ENCODE measurements around the gene CHRM1. TPM values are rescaled to one million over a fixed set of nuclear protein-coding genes. Genes with fewer than 3 reads are reported as not detected.

Gene CHRM1
- total RNA-seq, 1 donor from 2014 or later = 4.7 TPM

DNA sequence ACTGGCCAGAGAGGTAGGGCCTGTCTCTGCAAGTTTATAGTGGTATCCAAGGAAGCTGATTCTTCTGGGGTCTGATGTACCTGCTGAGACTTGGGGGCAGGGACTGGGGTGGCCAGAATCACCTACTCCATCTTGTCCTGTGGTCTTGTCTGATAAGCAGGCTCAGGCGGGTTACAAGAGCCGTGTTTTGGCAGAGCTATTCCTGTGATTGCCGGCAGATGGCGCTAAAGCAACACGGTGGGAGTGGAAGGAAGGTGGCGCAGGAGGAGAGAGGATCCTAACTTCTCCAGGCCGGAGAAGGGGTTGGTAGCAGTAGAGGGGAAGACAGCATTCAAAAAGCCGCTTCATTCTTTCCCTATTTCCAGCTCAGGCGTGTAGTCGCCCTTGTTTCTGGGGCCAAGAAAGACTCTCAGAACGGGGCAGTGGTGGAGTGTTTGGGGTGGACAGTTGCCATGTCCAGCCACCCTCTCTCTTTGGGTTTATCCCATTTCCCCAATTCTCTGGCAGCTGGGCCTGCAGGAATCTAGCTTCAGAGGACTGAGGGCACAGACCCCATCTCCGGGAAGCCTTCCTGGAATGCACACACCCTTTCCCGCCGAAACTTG is 15.1 kb downstream of the CHRM1 start:
- Histone ChIP-seq H3K27me3 (no peaks in the 10 kb centered on the region), H3K9me3 (no peaks in the 10 kb centered on the region), H3K27ac (no peak overlapping the region), H3K4me3 (no peak overlapping the region), H3K36me3 (no peaks in the 10 kb centered on the region), H3K4me1 (peaks cover 20% of the 10 kb centered on the region)
- ATAC-seq (peak; percentile 86), DNase-seq (peak; percentile 84)
- TF ChIP-seq, protein P1, sequence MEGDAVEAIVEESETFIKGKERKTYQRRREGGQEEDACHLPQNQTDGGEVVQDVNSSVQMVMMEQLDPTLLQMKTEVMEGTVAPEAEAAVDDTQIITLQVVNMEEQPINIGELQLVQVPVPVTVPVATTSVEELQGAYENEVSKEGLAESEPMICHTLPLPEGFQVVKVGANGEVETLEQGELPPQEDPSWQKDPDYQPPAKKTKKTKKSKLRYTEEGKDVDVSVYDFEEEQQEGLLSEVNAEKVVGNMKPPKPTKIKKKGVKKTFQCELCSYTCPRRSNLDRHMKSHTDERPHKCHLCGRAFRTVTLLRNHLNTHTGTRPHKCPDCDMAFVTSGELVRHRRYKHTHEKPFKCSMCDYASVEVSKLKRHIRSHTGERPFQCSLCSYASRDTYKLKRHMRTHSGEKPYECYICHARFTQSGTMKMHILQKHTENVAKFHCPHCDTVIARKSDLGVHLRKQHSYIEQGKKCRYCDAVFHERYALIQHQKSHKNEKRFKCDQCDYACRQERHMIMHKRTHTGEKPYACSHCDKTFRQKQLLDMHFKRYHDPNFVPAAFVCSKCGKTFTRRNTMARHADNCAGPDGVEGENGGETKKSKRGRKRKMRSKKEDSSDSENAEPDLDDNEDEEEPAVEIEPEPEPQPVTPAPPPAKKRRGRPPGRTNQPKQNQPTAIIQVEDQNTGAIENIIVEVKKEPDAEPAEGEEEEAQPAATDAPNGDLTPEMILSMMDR (IDR thresholded peaks at IDR 0.05) = peak; percentile 98
- intact Hi-C loops (cut with DNase I) = loop anchor here (5.0 kb wide), 1 partner anchor 116 kb away; no protein-coding TSS in a partner anchor

DNA sequence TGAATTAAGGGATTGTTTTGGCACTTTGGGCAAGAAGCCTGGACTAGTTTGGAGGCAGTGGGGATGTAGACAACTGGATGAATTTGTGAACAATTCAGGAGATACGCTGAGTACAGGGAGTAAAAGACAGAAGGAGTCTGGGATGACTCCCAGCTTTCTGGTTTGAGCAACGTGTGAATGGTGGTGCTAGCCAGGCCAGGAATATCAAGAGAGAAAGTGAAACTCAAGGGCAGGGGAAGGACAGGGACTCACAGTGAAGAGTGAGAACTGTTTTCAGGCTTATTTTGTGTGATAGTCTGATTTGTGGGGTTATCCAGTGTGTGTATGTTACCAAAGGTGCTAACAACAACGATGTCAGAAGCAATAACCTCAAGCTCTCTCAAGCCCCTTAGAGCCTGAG is 15.9 kb downstream of the CHRM1 start:
- Histone ChIP-seq H3K36me3 (no peaks in the 10 kb centered on the region), H3K4me1 (peaks cover 20% of the 10 kb centered on the region), H3K27ac (no peak overlapping the region), H3K4me3 (no peak overlapping the region), H3K27me3 (no peaks in the 10 kb centered on the region), H3K9me3 (no peaks in the 10 kb centered on the region)
- no peak for DNase-seq
- no peak for ATAC-seq
- TF ChIP-seq, protein P1 (IDR thresholded peaks at IDR 0.05) = no peak
- intact Hi-C loops (cut with DNase I) = loop anchor here (5.0 kb wide), 1 partner anchor 117 kb away; no protein-coding TSS in a partner anchor

DNA sequence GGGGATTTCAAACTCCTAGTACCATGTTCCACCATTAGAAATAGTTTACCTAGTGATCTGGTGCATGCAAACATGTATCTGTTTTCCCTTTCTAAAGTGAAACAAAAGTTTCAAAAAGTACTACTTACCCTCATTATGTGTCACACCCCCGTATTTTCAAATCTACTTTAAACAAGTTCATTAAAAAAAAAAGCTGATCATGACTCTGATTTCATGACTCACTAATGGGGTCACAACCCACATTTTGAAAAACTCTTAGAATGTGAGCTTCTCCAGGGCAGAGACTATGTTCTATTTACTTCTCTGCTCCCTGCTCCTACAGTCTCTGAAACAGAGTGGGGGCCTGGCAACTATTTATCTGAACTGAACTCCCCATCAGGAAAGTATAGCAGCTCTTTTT is 18.2 kb downstream of the CHRM1 start:
- TF ChIP-seq, protein P1 (IDR thresholded peaks at IDR 0.05) = no peak
- intact Hi-C loops (cut with DNase I) = no loop called here
- DNase-seq (no peak), ATAC-seq (no peak)
- Histone ChIP-seq H3K9me3 (no peaks in the 10 kb centered on the region), H3K27ac (no peak overlapping the region), H3K36me3 (no peaks in the 10 kb centered on the region), H3K27me3 (no peaks in the 10 kb centered on the region), H3K4me1 (peaks cover 4% of the 10 kb centered on the region), H3K4me3 (no peak overlapping the region)

DNA sequence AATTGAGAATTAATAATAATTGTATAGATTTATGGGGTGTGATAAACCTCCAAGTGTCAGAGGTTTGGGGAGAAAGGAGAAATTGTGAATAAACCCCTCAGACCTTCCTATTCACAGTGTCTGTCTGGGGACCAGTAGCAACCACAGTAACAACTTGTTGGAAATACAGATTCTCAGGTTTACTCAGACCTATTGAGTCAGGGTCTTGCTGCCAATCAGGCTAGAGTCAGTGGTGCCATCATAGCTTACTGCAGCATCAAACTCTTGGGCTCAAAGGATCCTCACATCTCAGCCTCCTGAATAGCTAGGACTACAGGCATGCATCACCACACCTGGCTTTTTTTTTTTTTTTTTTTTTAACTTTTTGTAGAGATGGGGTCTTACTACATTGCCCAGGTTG is 23.1 kb downstream of the CHRM1 start:
- no peak for DNase-seq
- intact Hi-C loops (cut with DNase I) = no loop called here
- no peaks in the 10 kb centered on the region for H3K4me1 ChIP-seq
- TF ChIP-seq, protein P1 (IDR thresholded peaks at IDR 0.05) = no peak
- H3K4me3 ChIP-seq = no peak overlapping the region
- no peaks in the 10 kb centered on the region for H3K9me3 ChIP-seq
- no peak for ATAC-seq
- H3K27ac ChIP-seq = no peak overlapping the region
- no peaks in the 10 kb centered on the region for H3K27me3 ChIP-seq
- no peaks in the 10 kb centered on the region for H3K36me3 ChIP-seq

DNA sequence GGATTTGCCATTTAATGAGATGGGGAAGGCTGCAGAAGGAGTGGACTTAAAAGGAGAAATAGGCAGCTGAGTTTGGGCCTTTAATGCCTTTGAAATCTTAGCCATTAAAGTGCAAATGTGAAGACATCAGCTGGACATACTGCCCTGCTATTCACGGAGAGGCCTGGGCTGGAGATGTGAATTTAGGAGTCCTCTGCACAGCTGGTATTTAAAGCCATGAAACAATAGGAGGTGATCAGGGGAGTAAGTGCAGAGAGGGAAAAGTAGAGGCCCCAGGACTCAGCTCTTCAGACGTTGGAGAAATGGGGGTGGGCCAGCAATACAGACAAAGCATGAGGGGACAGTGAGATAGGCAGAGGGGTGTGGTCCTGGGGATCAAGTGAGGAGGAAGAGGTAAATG is 23.9 kb downstream of the CHRM1 start:
- H3K36me3 ChIP-seq = no peaks in the 10 kb centered on the region
- H3K4me3 ChIP-seq = no peak overlapping the region
- no peak for DNase-seq
- H3K27ac ChIP-seq = no peak overlapping the region
- intact Hi-C loops (cut with DNase I) = no loop called here
- ATAC-seq = no peak
- no peaks in the 10 kb centered on the region for H3K9me3 ChIP-seq
- TF ChIP-seq, protein P1 (IDR thresholded peaks at IDR 0.05) = no peak
- no peaks in the 10 kb centered on the region for H3K4me1 ChIP-seq
- H3K27me3 ChIP-seq = no peaks in the 10 kb centered on the region

DNA sequence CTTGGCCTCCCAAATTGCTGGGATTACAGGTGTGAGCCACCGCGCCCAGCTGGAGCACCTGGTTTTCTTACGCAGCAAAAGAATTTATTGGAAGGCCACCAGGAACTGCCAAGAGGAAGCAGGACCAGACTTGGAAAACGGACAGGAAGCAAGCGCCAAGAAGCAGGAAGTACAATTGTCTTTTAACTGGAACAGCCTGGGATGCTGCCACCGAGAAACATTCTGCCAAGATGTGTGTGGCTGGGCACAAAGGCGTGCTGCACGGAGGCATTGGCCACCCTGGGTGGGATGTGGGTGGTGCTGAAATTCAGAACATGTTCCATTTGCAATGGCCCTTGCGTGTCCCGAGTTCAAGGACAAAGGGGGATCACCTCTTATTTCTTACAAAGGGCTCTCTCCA is 25.1 kb downstream of the CHRM1 start:
- H3K36me3 ChIP-seq = no peaks in the 10 kb centered on the region

More for the DNA sequence above, 25.1 kb downstream of the CHRM1 start:
- DNase-seq (no peak), ATAC-seq (peak; percentile 61)
- TF ChIP-seq, protein P1 (IDR thresholded peaks at IDR 0.05) = no peak
- intact Hi-C loops (cut with DNase I) = no loop called here
- Histone ChIP-seq H3K4me1 (no peaks in the 10 kb centered on the region), H3K27me3 (no peaks in the 10 kb centered on the region), H3K9me3 (no peaks in the 10 kb centered on the region), H3K4me3 (no peak overlapping the region), H3K27ac (peak overlapping the region; percentile 63)

Data from upper lobe of right lung (tissue), 1 donor.